ENCODE results near the gene IPMK.

GRCh38 chr10:58179238-58179637 is 88.5 kb downstream of the IPMK start:
- TF ChIP-seq CTCF (conservative IDR thresholded peaks at IDR 0.05) (no peak), ZFX (IDR thresholded peaks at IDR 0.05) (no peak)

All from C4-2B (cell line).